HG03342 (cell line): ENCODE data around the gene NEDD4L.
"Not testable (repeated sequence)": the region's sequence is repeated elsewhere in the genome, so short reads cannot be mapped to it uniquely, and the experiment has no call there.

Experiments
- ATAC-seq: cut with Tn5 transposase; IDR thresholded peaks from one replicate; pipeline ENCODE4 v1.9.1; 2021; ENCODE audit warnings: mild to moderate bottlenecking, moderate library complexity; ENCODE audit not compliant: unreplicated experiment

NEDD4L gene

GRCh38 chr18:58255701-58256311, 211.8 kb downstream of the NEDD4L start:
- ATAC-seq, result no peak

GRCh38 chr18:58256316-58257080, 212.5 kb downstream of the NEDD4L start:
- no peak for ATAC-seq

GRCh38 chr18:58257461-58257860, 213.4 kb downstream of the NEDD4L start:
- no peak for ATAC-seq

- ATAC-seq, result no peak
Measured at GRCh38 chr18:58258692-58259342, 214.8 kb downstream of the NEDD4L start.

GRCh38 chr18:58263055-58263957, 219.3 kb downstream of the NEDD4L start:
- ATAC-seq, result no peak

GRCh38 chr18:58264075-58264474, 220.0 kb downstream of the NEDD4L start:
- ATAC-seq, result no peak

- no peak for ATAC-seq
Measured at GRCh38 chr18:58264840-58265239, 220.8 kb downstream of the NEDD4L start.

GRCh38 chr18:58265489-58265888, 221.5 kb downstream of the NEDD4L start:
- ATAC-seq, result not testable (repeated sequence)

- ATAC-seq, result no peak
Measured at GRCh38 chr18:58266291-58266690, 222.3 kb downstream of the NEDD4L start.

GRCh38 chr18:58267493-58267892, 223.5 kb downstream of the NEDD4L start:
- no peak for ATAC-seq

GRCh38 chr18:58268849-58269248, 224.8 kb downstream of the NEDD4L start:
- no peak for ATAC-seq

- no peak for ATAC-seq
Measured at GRCh38 chr18:58269931-58270330, 225.9 kb downstream of the NEDD4L start.

GRCh38 chr18:58270396-58270795, 226.4 kb downstream of the NEDD4L start:
- no peak for ATAC-seq

GRCh38 chr18:58271770-58272169, 227.7 kb downstream of the NEDD4L start:
- ATAC-seq, result no peak

- no peak for ATAC-seq
Measured at GRCh38 chr18:58272209-58272608, 228.2 kb downstream of the NEDD4L start.

GRCh38 chr18:58272779-58273435, 228.9 kb downstream of the NEDD4L start:
- no peak for ATAC-seq

- ATAC-seq, result no peak
Measured at GRCh38 chr18:58275176-58275575, 231.2 kb downstream of the NEDD4L start.

- ATAC-seq, result no peak
Measured at GRCh38 chr18:58276789-58277739, 233.0 kb downstream of the NEDD4L start.

GRCh38 chr18:58279504-58280175, 235.6 kb downstream of the NEDD4L start:
- no peak for ATAC-seq
